Stimulated activated CD8-positive, alpha-beta memory T cell treated with anti-CD3 and anti-CD28 coated beads, Interleukin-15, amount 100 ng/mL, for 24 hours (primary cell): Measurements from ENCODE around the gene IGFBP7.

ENCODE experiments used
- DNase-seq: peaks from one replicate; pipeline ENCODE4 v3.0.0-alpha.2; 2020; ENCODE audit warnings: low read depth

Gene IGFBP7

GRCh38 chr4:57097711-57098110 lies 12.5 kb downstream of the IGFBP7 start:
- DNase-seq: no peak

DNA sequence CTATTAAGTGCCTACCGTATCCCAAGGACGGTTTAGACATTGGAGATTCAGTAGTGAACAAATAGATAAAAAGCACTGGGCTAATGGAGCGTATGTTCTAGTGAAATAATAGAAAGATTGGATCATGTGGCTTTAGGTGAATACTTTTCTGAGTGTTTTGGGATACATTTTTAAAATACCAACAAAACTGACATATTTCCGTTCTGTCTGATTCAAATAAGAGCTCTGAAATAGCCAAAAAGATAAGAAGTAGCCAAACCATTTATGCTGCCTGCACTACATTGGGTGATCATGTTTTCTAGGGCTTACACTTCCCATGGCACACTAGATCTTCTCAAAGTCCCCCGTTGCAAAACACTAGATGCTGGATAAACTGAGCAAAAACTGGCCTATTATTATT lies 14.2 kb downstream of the IGFBP7 start:
- DNase-seq: no peak

- DNase-seq: no peak
These were observed 14.9 kb downstream of the IGFBP7 start for GRCh38 chr4:57095245-57095644.

GRCh38 chr4:57094832-57095223 lies 15.4 kb downstream of the IGFBP7 start:
- no peak for DNase-seq

GRCh38 chr4:57093845-57094831 lies 16.0 kb downstream of the IGFBP7 start:
- DNase-seq: no peak

DNA sequence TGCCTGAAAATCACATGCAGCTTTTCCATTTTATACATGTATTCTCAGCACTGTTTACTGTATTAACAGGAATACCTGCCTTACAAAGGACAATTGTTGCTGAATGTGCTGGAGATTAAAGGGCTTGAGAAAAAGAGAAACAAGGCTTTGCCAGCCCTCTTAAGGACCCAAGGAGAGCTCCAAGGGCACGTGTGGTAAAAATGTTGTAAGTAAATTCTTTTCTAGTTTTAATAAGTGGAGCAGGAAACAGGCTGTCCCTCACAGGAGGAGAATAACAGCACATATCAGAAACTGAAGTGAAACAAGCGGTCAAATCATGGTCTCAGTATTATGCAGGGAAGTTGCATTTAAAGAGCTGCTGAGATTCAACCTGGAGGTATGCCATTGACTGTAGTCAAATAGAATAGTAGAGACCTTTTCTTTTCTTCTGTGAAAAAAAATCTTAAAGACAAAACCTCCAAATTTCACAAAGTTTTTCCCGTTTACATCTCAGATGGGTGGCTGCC lies 18.5 kb downstream of the IGFBP7 start:
- DNase-seq: no peak

GRCh38 chr4:57090079-57090478 lies 20.1 kb downstream of the IGFBP7 start:
- no peak for DNase-seq

- DNase-seq: no peak
These were observed 20.6 kb downstream of the IGFBP7 start for GRCh38 chr4:57089549-57089948.

- DNase-seq: no peak
These were observed 24.0 kb downstream of the IGFBP7 start for GRCh38 chr4:57086031-57086723.

DNA sequence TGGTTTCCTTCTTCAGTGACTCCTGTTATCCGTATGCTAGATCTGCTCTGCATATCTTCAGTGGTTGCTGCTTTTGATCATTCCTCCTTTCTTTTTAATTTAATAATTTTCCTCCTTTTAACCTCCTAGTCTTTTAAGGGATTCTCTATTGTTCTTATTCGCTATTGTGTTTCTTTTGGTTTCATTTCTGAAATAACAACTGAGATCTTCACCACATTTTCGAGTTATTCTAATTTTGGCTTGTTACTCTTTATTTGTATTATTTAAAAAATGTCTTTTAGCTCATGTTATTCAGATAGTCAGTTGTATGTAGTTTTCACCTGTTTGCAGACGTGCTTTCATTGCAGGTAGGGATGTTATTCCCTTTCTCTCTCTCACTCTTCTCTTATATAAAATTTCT lies 24.9 kb downstream of the IGFBP7 start:
- no peak for DNase-seq

- DNase-seq: no peak
These were observed 25.8 kb downstream of the IGFBP7 start for GRCh38 chr4:57084360-57084759.

DNA sequence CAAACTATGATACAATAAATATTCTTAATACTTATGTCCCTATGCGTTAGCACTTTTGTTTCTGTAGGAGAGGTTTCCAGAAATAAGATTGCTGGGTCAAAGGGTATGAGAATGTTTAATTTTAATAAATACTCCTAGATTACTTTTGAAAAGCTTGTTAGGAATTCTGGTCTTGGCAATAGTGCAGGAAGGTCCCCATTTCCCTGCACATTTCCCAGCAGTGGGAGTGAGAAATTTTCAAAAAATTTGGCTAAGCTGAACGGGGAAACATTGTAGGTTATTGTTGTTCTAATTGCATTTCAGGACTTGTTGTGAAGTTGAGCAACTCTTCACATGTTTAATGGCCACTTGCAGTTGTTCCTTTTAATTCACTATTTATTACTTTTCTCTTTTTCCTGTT lies 27.1 kb downstream of the IGFBP7 start:
- DNase-seq: no peak

DNA sequence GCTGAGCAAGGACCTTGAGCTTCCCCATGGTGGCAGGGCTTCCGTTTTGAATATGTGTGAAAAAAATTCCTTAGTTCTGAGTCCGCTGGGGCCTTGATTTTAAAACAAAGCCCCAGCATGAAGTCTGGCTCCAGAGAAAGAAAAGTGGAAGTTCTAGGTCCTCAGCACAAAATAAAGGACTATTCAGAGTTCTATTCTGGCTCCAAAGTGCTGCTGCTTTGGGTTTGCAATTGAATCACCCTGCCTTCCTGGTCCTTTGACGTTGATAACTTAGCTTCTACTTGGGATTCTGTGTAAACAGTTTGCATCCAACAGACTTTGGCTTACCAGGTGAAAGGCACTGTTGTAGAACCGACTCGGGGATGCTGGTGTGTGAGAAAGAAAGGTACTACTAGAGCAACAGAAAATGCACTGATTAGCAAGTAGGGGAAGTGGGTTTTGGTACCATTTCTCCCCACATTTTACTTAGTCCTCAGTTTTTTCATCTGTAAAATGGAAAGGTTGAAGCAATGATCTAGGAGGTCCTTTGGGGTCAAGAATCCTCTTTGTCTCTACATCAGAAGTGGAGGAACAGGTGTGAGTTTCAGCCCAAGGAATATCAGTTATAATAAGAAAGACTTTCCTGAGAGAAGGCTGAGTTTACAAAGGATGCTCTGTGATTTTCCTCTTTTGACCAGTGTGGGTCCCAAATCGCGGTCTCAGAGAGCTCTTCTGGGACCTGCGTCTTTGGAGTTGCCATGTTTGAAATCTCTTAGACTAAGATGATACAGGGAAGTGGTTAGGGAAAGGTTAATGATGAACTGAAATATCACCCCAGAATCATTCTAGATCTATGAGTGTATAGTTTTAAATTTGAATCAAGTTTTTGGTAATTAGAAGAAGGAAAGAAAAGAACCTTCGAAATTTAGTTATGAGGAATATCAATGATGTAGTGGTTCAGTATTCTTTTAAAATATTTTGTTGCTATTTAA lies 28.2 kb downstream of the IGFBP7 start:
- no peak for DNase-seq

GRCh38 chr4:57080781-57081650 lies 29.2 kb downstream of the IGFBP7 start:
- no peak for DNase-seq

DNA sequence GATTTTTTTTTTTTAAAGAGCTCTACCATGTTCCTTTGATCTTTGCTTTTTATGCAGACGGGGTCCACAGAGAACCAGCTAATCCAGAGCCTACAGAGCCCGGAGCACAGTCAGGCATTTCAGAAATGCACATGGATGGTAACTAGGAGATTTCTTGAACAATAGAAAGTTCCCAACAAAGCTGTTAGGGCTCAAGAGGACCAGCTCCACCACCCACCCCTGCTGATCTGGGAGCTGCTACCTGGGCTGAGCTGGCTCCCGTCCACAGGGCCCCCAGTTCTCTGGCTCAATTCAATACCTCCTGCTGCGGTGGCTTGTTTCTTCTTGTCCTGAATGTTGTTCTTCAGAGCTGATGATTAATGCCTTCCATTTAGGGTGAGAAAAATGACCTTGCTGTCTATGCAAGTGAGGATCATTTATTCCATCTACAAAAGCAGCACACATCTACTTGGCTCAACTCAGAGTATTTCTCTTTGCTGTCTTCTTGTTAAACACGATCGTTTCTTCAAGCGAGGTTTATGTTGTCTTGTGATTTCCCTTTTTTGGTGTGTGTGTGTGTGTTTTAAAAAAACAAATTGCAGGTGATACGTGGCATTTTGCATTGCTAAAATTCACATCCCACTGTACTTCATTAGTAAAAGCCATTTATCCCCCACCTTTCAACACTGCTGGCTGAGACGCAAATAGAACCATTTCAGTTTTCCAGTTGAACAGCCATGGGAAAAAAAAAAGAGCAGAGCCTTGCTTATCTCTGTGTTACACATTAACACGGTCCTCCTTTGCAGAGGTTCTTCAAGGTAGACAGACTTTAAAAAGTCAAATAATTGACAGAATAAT lies 31.3 kb downstream of the IGFBP7 start:
- DNase-seq: no peak

DNA sequence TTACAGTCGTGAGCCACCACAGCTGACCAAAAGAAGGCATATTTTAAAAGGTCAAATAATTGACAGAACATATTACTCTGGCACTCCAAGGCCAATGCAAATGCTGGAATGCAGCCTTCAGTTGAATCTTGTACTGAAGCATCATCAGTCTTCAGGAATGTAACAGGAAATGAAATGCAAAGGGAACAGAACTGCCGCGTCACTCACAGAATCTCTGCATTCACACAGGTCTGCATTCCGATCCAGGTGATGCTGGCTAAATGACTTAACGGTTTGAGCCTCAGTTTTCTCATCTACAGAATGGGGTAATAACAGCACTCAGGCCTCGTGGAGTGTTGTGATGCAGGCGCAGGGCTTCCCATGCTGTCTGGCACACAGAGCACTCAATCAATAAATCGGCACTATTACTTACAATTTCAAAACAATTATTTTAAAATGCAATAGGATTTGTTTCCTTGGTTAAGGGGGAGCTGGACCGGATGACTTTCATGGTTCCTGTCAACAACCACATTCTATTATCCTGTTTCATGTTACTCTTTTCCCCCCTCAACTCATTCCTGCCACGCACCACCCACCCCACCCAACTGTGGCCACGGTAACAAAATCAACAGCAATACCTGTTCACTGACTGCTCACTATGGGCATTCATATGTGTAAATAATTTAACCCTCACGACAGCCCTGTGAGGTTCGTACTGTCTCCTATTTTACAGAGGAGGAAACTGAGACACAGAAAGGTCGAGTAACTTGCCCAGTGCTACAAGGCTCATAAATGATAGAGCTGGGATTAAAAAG lies 32.4 kb downstream of the IGFBP7 start:
- no peak for DNase-seq

DNA sequence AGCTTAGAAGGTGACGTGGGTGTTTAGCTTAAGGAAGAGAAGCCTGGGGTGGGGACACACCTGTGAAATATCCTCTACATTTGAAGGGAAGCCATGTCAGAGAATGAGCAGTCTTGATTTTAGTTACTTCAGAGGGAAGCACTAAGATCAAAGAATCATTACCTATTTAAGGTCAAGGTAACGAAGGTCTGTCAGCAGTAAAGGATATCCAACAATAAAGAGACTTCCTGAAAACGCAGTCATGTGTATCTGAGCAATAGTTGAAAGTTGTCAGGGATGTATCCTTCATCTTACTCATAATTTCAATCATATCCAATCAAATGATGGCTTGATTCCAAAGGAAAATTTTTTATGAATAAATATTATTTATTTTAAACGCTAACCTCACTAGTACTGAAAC lies 33.5 kb downstream of the IGFBP7 start:
- DNase-seq: no peak

GRCh38 chr4:57075367-57075766 lies 34.8 kb downstream of the IGFBP7 start:
- DNase-seq: no peak

DNA sequence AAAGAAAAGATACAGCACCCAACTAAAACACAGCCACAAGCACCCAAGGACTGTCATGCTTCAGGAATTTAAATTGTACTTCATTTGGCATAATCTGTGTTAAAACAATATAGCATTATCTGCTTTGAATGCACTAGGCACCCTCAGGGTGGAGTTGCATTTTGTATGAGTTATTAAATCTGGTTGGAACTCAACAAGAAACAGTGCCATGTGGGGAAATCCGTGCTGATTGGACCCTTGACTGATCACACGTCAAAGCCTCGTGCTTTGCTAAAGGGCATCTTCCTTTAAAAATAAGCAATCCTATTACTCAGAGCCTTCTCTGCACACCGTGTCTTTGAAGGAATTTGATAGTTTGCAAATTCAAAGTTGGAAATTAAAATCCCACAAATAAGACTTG lies 35.4 kb downstream of the IGFBP7 start:
- DNase-seq: no peak
